ENCODE data around the gene SRP72.

SRP72 gene

GRCh38 chr4:56467284-56468096, at the start of gene SRP72:
Gene SRP72 (plus strand): TSS chr4:56467617. CDS start chr4:56467636, 19 bp downstream.
- POLR2A ChIA-PET: interaction anchor here (0.6 to 2.3 kb wide), 6 partner anchors 14 to 32 kb away, joined by 3 to 13 read pairs (median 4); partner anchors contain the start of genes PAICS and PPAT
- DNase-seq (ENCODE audit: low read depth, low spot score): peak; percentile 51
- CTCF ChIA-PET: interaction anchor here (0.7 to 1.2 kb wide), 3 partner anchors 9 to 33 kb away, joined by 3 to 5 read pairs (median 3); partner anchors contain the start of gene PAICS
- TF ChIP-seq CTCF (IDR thresholded peaks at IDR 0.05; ENCODE audit: insufficient read depth, low read length, missing control alignments): no peak
- H3K4me3 ChIP-seq (ENCODE audit: low read depth, low read length): peak within 1 kb of the TSS; percentile 89

- H3K4me3 ChIP-seq (ENCODE audit: low read depth, low read length): no peak overlapping the region
- TF ChIP-seq CTCF (IDR thresholded peaks at IDR 0.05; ENCODE audit: insufficient read depth, low read length, missing control alignments): no peak
- POLR2A ChIA-PET: no interaction called here
- DNase-seq (ENCODE audit: low read depth, low spot score): no peak
- CTCF ChIA-PET: interaction anchor here (0.8 to 7.0 kb wide), 15 partner anchors 8 to 413 kb away, joined by 3 to 110 read pairs (median 4); partner anchors contain the start of genes PAICS and PPAT
Measured at GRCh38 chr4:56424176-56424575, 43.2 kb upstream of the SRP72 start.

GRCh38 chr4:56424697-56425514, 42.5 kb upstream of the SRP72 start:
- POLR2A ChIA-PET: no interaction called here
- DNase-seq (ENCODE audit: low read depth, low spot score): no peak
- CTCF ChIA-PET: interaction anchor here (0.7 to 7.0 kb wide), 27 partner anchors 9 to 428 kb away, joined by 3 to 110 read pairs (median 4); partner anchors contain the start of genes AASDH, PAICS and PPAT
- no peak overlapping the region for H3K4me3 ChIP-seq (ENCODE audit: low read depth, low read length)
- TF ChIP-seq CTCF (IDR thresholded peaks at IDR 0.05; ENCODE audit: insufficient read depth, low read length, missing control alignments): peak; percentile 41

GRCh38 chr4:56425518-56425917, 41.9 kb upstream of the SRP72 start:
- no peak for DNase-seq (ENCODE audit: low read depth, low spot score)
- no peak overlapping the region for H3K4me3 ChIP-seq (ENCODE audit: low read depth, low read length)
- CTCF ChIA-PET: interaction anchor here (0.7 to 7.0 kb wide), 23 partner anchors 9 to 427 kb away, joined by 3 to 110 read pairs (median 4); partner anchors contain the start of genes AASDH, PAICS and PPAT
- TF ChIP-seq CTCF (IDR thresholded peaks at IDR 0.05; ENCODE audit: insufficient read depth, low read length, missing control alignments): no peak
- POLR2A ChIA-PET: no interaction called here

- no peak overlapping the region for H3K4me3 ChIP-seq (ENCODE audit: low read depth, low read length)
- ChIA-PET POLR2A (no interaction called here), CTCF (interaction anchor here (1.4 to 7.0 kb wide), 6 partner anchors 9 to 411 kb away, joined by 6 to 110 read pairs (median 37); partner anchors contain the start of genes PAICS and PPAT)
- no peak for TF ChIP-seq CTCF (IDR thresholded peaks at IDR 0.05; ENCODE audit: insufficient read depth, low read length, missing control alignments)
- DNase-seq (ENCODE audit: low read depth, low spot score): no peak
Measured at GRCh38 chr4:56426273-56426672, 41.1 kb upstream of the SRP72 start.

Measured in AG04449 (cell line).